RPMI7951 (cell line): ENCODE data around the gene TICAM1. TPM values are rescaled to one million over a fixed set of nuclear protein-coding genes. Genes with fewer than 3 reads are reported as not detected.
"Not testable (repeated sequence)": the region's sequence is repeated elsewhere in the genome, so short reads cannot be mapped to it uniquely, and the experiment has no call there.

Experiments used
- DNase-seq: peaks from one replicate; pipeline ENCODE4 v3.0.0-alpha.2; 2012; ENCODE audit warnings: low read depth
- total RNA-seq: library from RNA; depleted of rRNA; stranded (reverse); fragments of >200 nt; shearing (Covaris generic); gene quantifications from 2 replicates; pipeline ENCODE4 v1.2.3, GENCODE V29; 2014; rRNA removed

The TICAM1 gene
- total RNA-seq = 2.4 and 2.5 TPM in 2 replicates

GRCh38 chr19:4831304-4831978, at the start of gene TICAM1:
Gene TICAM1, minus strand, starts transcription at chr19:4831712. Its CDS starts 13,335 bp downstream, at chr19:4818377.
- peak; percentile 73 for DNase-seq

GRCh38 chr19:4879041-4879440, 47.5 kb upstream of the TICAM1 start:
- no peak for DNase-seq

- DNase-seq = no peak
Observed at GRCh38 chr19:4878491-4878968, 47.0 kb upstream of the TICAM1 start.

DNA sequence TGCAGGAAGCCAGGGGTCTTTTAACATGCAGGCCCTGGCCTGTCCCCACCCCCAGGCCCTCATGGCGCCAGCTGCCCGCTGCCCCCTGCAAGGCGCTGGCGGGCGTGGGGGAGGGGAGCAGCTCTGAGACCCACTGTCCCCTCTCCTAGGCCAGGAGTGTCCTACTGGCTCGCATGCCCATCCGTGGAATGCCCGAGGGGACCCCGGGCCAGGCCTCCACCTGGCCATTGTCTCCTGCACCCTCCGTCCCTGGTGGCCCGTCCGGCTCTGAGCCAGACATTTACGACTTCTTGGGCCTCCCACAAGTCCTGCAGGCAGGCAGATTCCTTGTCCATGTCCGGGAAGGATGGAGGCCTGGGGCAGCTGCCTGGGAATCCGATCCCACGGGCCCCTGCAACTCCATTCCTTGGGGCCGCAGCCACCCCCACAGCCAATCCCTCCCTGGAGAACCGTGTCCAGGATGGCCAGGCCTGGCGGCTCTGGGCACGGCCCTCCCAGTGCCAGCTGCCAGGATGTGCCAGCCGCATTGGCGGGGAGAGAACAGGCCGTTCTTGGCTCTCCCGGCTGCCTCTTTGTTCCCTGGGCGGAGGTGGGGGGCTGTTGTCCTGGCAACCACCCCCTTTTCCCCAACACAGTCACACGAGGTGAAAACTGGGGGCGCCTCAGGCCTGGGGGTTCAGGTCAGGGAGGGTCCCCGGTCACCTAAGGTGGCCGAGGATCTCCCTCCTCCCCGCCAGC, 46.4 kb upstream of the TICAM1 start:
- no peak for DNase-seq

DNA sequence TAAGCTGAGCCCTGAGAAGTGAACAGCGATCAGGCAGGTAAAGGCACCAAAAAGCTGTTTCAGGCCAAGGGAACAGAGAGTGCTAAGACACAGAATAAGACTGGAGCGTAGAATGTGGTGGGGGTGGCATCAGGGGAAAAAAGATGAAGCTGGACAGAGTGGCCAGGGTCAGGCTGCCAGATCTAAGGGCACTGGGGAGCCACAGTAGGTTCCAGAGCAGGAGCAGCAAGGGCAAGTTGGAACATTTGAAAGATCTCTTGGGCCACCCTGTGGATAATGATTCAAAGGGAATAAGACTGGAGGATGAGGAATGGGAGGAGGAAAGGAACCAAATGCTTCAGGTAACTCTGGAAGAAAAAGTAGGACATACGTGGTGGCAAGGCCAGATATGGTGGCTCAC, 42.4 kb upstream of the TICAM1 start:
- DNase-seq = no peak

DNA sequence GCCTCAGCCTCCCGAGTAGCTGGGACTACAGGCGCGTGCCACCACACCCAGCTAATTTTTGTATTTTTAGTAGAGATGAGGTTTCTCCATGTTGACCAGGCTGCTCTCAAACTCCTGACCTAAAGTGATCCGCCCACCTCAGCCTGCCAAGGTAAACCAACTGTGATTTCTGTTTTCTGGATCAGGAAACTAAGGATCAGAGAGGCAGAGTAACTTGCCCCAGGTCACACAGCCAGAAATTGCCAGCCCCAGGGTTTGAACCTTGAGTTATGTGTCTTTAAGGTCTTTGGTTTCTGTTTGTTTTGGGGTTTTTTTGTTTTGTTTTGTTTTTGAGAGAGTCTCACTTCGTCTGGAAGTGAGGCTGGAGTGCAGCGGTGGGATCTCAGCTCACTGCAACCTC, 40.2 kb upstream of the TICAM1 start:
- no peak for DNase-seq

DNA sequence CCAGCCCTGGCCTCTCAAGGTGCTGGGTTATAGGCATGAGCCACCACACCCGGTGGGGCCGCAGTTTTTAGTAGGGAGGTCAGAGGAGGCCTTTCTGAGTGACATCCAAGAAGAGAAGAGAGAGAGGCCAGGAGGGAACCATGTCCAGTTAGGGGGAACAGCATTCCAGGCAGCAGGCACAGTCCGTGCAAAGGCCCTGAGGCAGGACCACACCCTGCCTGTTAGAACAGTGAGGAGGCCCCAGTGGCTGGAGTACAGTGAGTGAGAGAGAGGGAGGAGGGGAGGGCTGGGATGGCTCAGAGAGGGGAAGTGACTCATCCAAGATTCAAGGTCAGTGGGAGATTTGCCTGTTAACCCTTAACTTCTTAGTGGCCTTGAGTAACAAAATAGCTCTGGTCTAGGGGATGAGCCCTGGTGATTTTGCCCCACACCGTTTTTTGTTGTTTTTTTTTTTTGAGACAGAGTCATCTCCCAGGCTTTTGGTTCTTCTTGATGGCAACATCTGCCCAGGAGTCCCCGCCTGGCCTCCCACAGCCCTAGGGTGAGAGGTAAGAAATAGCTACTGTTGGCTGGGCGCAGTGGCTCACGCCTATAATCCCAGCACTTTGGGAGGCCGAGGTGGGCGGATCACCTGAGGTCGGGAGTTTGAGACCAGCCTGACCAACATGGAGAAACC, 38.7 kb upstream of the TICAM1 start:
- peak; percentile 99 for DNase-seq

DNA sequence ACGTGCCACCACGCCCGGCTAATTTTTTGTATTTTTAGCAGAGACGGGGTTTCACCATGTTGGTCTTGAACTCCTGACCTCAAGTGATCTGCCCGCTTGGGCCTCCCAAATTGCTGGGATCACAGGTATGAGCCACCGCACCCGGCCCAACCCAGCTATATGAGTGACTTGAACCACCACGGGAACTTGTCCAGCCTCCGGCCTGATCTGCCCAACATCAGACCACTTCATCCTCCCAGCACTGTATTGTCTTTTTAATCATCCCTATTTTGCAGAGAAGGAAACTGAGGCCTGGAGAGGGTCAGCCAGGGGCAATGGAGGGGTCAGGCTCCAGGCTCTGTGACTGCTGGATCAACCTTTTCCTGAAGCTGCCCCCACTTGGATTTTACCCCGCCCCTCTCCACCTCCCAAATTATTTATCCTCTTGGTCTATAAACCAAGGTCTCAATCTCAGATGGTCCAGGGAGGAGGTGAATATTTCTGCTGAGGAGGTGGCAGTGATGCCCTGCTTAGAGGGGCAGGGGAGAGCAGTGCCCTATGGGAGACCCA, 36.8 kb upstream of the TICAM1 start:
- DNase-seq = no peak

DNA sequence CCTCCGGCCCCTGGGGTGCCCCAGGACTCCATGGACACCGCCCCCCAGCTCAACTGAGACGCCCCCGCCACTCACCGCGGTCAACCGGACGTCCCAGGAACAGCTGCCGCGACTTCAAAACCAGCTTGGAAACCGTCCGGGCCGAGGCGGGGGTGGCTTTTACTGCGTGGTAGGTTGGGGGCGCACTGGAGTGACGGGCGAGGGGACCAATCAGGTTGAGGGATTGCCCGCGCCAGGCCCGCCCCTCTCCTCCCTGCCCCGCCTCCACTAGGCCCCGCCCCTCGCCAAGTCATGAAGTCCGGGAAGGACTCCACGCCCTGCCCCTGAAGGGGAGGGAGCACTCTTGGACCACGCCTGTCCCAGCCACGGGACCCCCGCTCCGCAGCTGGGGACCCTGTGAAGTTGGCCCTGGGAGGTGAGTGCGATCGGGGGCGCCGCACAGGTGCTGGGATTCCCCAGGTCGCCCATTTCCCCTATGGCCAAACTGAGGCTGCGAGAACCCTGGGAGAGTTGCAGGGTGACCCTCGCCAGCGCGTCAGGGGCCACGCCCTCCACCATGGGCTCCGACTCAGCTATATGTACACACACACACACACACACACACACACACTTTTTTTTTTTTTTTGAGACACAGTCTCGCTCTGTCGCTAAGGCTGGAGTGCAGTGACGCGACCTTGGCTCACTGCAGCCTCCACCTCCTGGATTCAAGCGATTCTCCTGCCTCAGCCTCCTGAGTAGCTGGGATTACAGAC, 36.2 kb upstream of the TICAM1 start, which contains the start of gene PLIN3:
Gene PLIN3, minus strand, starts transcription at position 134 of the 752 bp plus-strand sequence. CDS start 6,273 bp downstream, outside the sequence.
- DNase-seq = peak; percentile 94

- peak; percentile 41 for DNase-seq
Observed at GRCh38 chr19:4866595-4867424, 35.3 kb upstream of the TICAM1 start.

- no peak for DNase-seq
Observed at GRCh38 chr19:4861147-4861546, 29.6 kb upstream of the TICAM1 start.

DNA sequence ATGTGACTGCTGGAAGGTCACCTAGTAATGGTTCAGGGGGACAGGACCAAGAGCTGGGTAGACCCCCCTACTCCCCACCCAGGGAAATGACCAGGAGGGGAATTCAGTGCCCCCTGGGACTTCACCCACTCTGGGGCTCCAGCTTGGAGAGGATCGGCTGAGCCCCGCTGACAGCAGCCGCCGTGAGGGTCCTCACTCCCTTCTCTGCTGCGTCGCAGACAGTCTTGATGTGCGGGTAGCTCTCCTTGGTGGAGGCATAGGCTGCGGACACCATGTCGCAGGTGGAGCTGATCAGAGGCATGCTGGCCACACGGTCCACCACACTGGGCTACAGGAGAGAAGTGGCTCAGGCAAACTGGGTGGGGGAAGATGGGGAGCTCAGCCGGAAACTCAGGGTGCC, 28.2 kb upstream of the TICAM1 start:
- no peak for DNase-seq

- not testable (repeated sequence) for DNase-seq
Observed at GRCh38 chr19:4856468-4856867, 25.0 kb upstream of the TICAM1 start.

DNA sequence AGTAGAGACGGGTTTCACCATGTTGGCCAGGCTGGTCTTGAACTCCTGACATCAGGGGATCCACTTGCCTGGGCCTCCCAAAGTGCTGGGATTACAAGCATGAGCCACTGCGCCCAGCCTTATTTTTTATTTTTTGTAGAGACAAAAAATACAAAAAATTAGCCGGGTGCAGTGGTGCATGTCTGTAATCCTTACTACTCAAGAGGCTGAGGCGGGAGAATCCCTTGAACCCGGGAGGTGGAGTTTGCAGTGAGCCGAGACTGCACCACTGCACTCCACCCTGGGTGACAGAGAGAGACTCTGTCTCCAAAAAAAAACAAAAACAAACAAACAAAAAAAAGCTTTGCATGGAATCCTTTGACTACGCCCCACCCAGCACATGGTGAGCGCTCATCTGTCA, 22.0 kb upstream of the TICAM1 start:
- not testable (repeated sequence) for DNase-seq

DNA sequence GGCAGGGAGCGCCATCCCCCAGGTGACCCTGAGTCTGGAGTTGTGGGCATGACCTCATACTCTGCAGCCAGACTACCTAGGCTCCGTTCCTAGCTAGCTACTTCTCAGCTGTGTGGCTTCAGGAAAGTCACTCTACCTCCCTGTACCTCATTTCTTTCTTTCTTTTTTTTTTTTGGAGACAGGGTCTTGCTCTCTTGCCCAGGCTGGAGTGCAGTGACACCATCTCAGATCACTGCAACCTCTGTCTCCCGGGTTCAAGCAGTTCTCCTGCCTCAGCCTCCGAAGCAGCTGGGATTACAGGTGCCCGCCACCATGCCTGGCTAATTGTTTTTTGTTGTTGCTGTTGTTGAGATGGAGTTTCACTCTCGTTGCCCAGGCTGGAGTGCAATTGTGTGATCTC, 21.0 kb upstream of the TICAM1 start:
- DNase-seq = no peak

DNA sequence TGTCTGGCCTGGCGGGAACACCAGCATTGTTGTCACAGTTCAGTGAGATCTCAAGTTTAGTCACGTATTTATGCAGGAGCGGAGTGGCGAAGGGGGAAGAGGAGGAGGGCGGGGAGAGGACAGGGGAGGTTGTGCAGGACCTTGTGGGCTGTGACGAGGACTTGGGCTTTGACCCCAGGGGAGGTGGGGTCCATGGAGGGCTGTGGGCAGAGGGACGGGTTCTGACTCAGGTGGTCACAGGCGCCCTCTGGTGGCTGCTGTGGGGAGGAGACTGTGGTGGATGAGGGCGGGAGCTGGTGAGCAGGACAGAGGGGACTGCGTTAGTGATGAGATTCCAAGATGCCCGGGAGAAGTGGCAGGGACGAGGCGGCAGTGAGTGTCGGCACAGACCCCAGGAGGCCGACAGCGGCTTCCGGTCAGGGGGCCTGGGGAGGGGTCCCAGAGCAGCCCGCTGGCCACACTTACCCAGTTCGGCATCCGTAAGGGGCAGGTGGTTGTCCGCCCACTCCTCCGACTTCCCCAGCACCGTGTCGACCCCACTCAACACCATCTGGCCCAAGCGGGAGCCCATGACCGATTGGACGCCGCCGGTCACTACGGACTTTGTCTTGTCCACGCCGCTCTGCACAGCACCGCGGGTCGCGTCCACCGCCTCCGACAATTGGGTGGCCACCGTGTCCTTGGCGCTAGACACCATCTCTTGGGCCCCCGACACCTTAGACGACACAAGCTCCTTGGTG, 20.2 kb upstream of the TICAM1 start:
- peak; percentile 49 for DNase-seq

- no peak for DNase-seq
Observed at GRCh38 chr19:4849019-4849418, 17.5 kb upstream of the TICAM1 start.

DNA sequence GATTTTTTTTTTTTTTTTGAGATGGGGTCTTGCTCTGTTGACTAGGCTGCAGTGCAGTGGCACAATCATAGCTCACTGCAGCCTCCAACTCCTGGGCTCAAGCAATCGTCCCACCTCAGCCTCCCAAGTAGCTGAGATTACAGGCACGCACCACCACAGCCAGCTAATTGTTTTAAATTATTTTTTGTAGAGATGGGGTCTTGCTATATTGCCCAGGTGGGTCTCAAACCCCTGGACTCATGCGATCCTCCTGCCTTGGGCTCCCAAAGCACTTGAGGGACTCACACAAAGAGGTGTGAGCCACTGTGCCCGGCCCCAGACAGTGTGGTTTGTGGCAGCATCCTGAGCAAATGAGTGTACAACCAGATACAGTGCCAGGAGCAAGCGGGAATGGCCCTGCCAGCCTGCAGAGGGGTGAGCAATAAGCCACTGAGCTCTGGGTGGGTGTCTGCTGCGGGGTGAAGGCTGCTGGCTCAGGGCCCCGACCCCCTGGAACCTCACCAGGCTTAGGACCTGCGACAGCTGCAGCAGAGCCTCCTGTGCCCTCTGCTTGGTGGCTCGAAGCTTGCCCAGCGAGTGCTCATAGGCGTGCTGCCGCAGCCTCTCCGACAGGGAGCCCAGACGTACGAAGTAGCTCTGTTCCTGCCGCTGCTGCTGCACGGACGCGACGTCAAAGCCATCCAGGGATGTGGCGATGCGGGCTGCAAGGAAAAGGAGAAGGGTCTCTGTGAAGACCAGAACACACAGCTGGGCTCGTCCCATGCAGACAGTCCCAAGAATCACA, 15.9 kb upstream of the TICAM1 start:
- no peak for DNase-seq

- not testable (repeated sequence) for DNase-seq
Observed at GRCh38 chr19:4845975-4846374, 14.5 kb upstream of the TICAM1 start.
